B cell (primary cell): Measurements from ENCODE around the gene PCDHGC4. TPM values are rescaled to one million over a fixed set of nuclear protein-coding genes. Genes with fewer than 3 reads are reported as not detected.

Experiments
- ATAC-seq: fragments of 200-7000 bp; cut with Tn5 transposase; one replicate; pipeline ENCODE4 v1.10.0; 2021; ENCODE audit warnings: low read depth, mild to moderate bottlenecking, moderate number of reproducible peaks, moderate library complexity
- CTCF ChIA-PET: fragments of 350-600 bp; sonication (Branson Sonifier 250); formaldehyde crosslinking; loops from one replicate; lab custom pipeline; 2021; ENCODE audit warnings: antibody characterized with exemption, inconsistent platforms; lab: Charles Lee
- POLR2A ChIA-PET: fragments of 350-600 bp; sonication (Branson Sonifier 250); formaldehyde crosslinking; loops from one replicate; lab custom pipeline; 2021; ENCODE audit warnings: antibody characterized with exemption; lab: Charles Lee
- DNase-seq: peaks from one replicate; pipeline ENCODE4 v3.0.0; 2013
- H2AFZ ChIP-seq: 2 replicates; pipeline ENCODE4 v1.6.1; 2012; ENCODE audit warnings: mild to moderate bottlenecking, low read depth, low read length; ENCODE audit not compliant: insufficient read depth, poor library complexity, severe bottlenecking
- H3K27ac ChIP-seq, 2 donors: 1 replicate in 1 of 2; 2 replicates in 1 of 2; pipeline ENCODE4 v1.5.1; 2012 to 2013; ENCODE audit warnings: low read length in 2 of 2, mild to moderate bottlenecking in 2 of 2, moderate library complexity in 1 of 2
- H3K27me3 ChIP-seq, 4 experiments: fragments of 200-600 bp in 1 of 4; sonication (generic) in 1 of 4; replicated peaks in 1 of 4; 1 replicate in 2 of 4; 2 replicates in 2 of 4; pipeline versions ENCODE4 v1.6.1 to v1.7.0; 2013 to 2016; ENCODE audit warnings: low read length in 3 of 4, mild to moderate bottlenecking in 2 of 4, mixed read lengths in 1 of 4, moderate library complexity in 1 of 4; ENCODE audit not compliant: insufficient read depth in 4 of 4, control insufficient read depth in 3 of 4; ENCODE audit errors: control extremely low read depth in 1 of 4
- H3K36me3 ChIP-seq, 2 experiments: replicated peaks in 1 of 2; 1 replicate in 1 of 2; 2 replicates in 1 of 2; pipeline versions ENCODE4 v1.6.1 to v1.7.1; 2013; ENCODE audit warnings: low read length in 1 of 2; ENCODE audit not compliant: insufficient read depth in 2 of 2, control insufficient read depth in 1 of 2; ENCODE audit errors: control extremely low read depth in 1 of 2, extremely low read depth in 1 of 2
- H3K4me1 ChIP-seq, 2 donors: fragments of 200-600 bp in 1 of 2; sonication (generic) in 1 of 2; 1 replicate in 1 of 2; 2 replicates in 1 of 2; pipeline versions ENCODE4 v1.5.1 to v1.6.1; 2013 to 2017; ENCODE audit warnings: low read length in 2 of 2; ENCODE audit not compliant: control insufficient read depth in 2 of 2, insufficient read depth in 2 of 2
- H3K4me2 ChIP-seq: replicated peaks from 2 replicates; pipeline ENCODE3; 2012; ENCODE audit warnings: mild to moderate bottlenecking, low read depth, low read length; ENCODE audit not compliant: poor library complexity, severe bottlenecking
- H3K4me3 ChIP-seq, 5 experiments: fragments of 200-600 bp in 1 of 5; sonication (generic) in 1 of 5; 1 replicate in 3 of 5; 2 replicates in 2 of 5; pipeline versions ENCODE4 v1.5.1 to v1.7.0; 2011 to 2016; ENCODE audit warnings: low read length in 4 of 5, mild to moderate bottlenecking in 4 of 5, low read depth in 2 of 5, control low read depth in 1 of 5, moderate library complexity in 1 of 5; ENCODE audit not compliant: insufficient read depth in 1 of 5; ENCODE audit errors: control extremely low read depth in 1 of 5, extremely low read depth in 1 of 5
- H3K79me2 ChIP-seq: fragments of 200-600 bp; sonication (generic); one replicate; pipeline ENCODE4 v1.6.0; 2016; ENCODE audit warnings: low read length; ENCODE audit not compliant: control insufficient read depth, insufficient read depth
- H3K9ac ChIP-seq: fragments of 200-600 bp; sonication (generic); 2 replicates; pipeline ENCODE4 v1.6.1; 2017; ENCODE audit warnings: mild to moderate bottlenecking, low read length, moderate library complexity
- H3K9me3 ChIP-seq, 3 donors: one replicate each; pipeline versions ENCODE4 v1.6.1 to v1.7.1; 2013; ENCODE audit warnings: low read length in 2 of 3; ENCODE audit not compliant: control insufficient read depth in 2 of 3, insufficient read depth in 1 of 3; ENCODE audit errors: control extremely low read depth in 1 of 3
- H4K20me1 ChIP-seq: 2 replicates; pipeline ENCODE4 v1.6.0; 2012; ENCODE audit warnings: mild to moderate bottlenecking, low read length; ENCODE audit not compliant: insufficient read depth, control insufficient read depth, poor library complexity, severe bottlenecking
- H3K27ac Mint-ChIP-seq: one replicate; pipeline ENCODE4 v1.8.0; 2021; ENCODE audit warnings: mixed read lengths
- H3K27me3 Mint-ChIP-seq: one replicate; pipeline ENCODE4 v1.8.0; 2021; ENCODE audit warnings: mixed read lengths
- H3K4me1 Mint-ChIP-seq: one replicate; pipeline ENCODE4 v1.8.0; 2021; ENCODE audit warnings: mixed read lengths
- H3K4me3 Mint-ChIP-seq: one replicate; pipeline ENCODE4 v1.8.0; 2021; ENCODE audit warnings: mixed read lengths
- H3K9me3 Mint-ChIP-seq: one replicate; pipeline ENCODE4 v1.8.0; 2022; ENCODE audit warnings: mixed read lengths; ENCODE audit not compliant: insufficient read depth
- EZH2 ChIP-seq: IDR thresholded peaks from 2 replicates; pipeline ENCODE4 v1.6.1; 2012; ENCODE audit warnings: borderline replicate concordance, low read depth, mild to moderate bottlenecking, moderate library complexity, low read length; ENCODE audit not compliant: insufficient read depth, poor library complexity, severe bottlenecking
- whole genome bisulfite sequencing: methylation state at CpG from one replicate; pipeline ENCODE4 v1.1.5; 2013; ENCODE audit warnings: missing lambda C conversion rate; ENCODE audit not compliant: insufficient coverage; 5-methylcytosine and 5-hydroxymethylcytosine counted together
- intact Hi-C: fragments of 100-400 bp; cut with micrococcal nuclease; formaldehyde crosslinking; loops from one replicate; pipeline ENCODE4 v1.10.0; 2022
- polyA plus RNA-seq: library from polyadenylated mRNA; depleted of rRNA; stranded (reverse); fragments of >200 nt; gene quantifications from 2 replicates; pipeline ENCODE4 v1.2.3, GENCODE V29; 2012
- total RNA-seq, 2 donors: library from RNA; stranded (reverse); fragments of 120-200 nt in 1 of 2; gene quantifications; 1 replicate in 1 of 2; 2 replicates in 1 of 2; pipeline versions ENCODE4 v1.2.3 to v1.2.4, GENCODE V29; 2013 to 2022
- TF ChIP-seq, protein P1 (sequence below): fragments of 200-600 bp; IDR thresholded peaks from one replicate; pipeline ENCODE4 v1.8.0; 2022; ENCODE audit warnings: antibody characterized with exemption, mild to moderate bottlenecking

The PCDHGC4 gene
- total and polyA plus RNA-seq, 2 donors (not counting 1 experiment from before 2014, with no cell fraction given): 0.09 to 0.42 TPM

DNA sequence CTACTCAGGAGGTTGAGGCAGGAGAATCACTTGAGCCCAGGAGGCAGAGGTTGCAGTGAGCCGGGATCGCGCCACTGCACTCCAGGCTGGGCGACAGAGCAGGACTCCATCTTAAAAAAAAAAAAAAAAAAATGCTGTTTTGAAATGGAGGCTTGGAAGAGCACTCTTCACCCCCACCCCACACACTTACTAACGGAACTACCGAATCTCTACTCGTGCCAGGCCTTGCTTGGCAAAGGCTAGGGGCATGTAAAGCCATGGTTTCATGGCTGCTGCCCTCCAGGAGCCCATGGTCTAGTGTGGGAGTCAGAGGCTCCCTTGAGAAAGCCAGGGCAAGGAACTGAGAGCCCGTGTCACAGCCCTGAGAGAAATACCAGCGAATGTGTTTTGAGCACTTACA, 25.3 kb downstream of the PCDHGC4 start:
- peak overlapping the region; percentile 75 for H3K27ac Mint-ChIP-seq
- CTCF ChIA-PET: interaction anchor here (0.7 to 12.8 kb wide), 11 partner anchors 11 to 97 kb away, joined by 3 to 176 read pairs (median 5); partner anchors contain the start of genes PCDHGA10, PCDHGA11, PCDHGA12 and PCDHGB7
- Histone ChIP-seq H3K4me1 (peaks cover 58 to 86% of the 10 kb centered on the region in 2 donors), H3K9me3 (peaks cover 0 to 13% (median 0%) of the 10 kb centered on the region in 3 donors), H3K27me3 (no peaks in the 10 kb centered on the region), H3K27ac (peak overlapping the region in 1 of 2 donors; percentile 51), H3K4me3 (no peak overlapping the region), H4K20me1 (peaks cover 5% of the 10 kb centered on the region), H3K36me3 (peaks cover 0 to 6% of the 10 kb centered on the region in 2 experiments), H3K79me2 (no peaks in the 10 kb centered on the region), H3K4me2 (peak overlapping the region; percentile 27), H3K9ac (peak overlapping the region; percentile 34), H2AFZ (no peak overlapping the region)
- WGBS: no CpG with 5 or more reads among the region's 9 CpGs
- peaks cover 82% of the 10 kb centered on the region for H3K4me1 Mint-ChIP-seq
- H3K4me3 Mint-ChIP-seq: peak overlapping the region; percentile 92
- TF ChIP-seq EZH2: no peak
- POLR2A ChIA-PET: interaction anchor here (0.7 kb wide), 1 partner anchor 112 kb away, joined by 7 read pairs; no protein-coding TSS in a partner anchor
- H3K27me3 Mint-ChIP-seq: no peaks in the 10 kb centered on the region
- ATAC-seq (no peak), DNase-seq (peak; percentile 21)
- H3K9me3 Mint-ChIP-seq: peaks cover 3% of the 10 kb centered on the region
- intact Hi-C loops: loop anchor here (2.0 kb wide), 1 partner anchor 33 kb away; no protein-coding TSS in a partner anchor

DNA sequence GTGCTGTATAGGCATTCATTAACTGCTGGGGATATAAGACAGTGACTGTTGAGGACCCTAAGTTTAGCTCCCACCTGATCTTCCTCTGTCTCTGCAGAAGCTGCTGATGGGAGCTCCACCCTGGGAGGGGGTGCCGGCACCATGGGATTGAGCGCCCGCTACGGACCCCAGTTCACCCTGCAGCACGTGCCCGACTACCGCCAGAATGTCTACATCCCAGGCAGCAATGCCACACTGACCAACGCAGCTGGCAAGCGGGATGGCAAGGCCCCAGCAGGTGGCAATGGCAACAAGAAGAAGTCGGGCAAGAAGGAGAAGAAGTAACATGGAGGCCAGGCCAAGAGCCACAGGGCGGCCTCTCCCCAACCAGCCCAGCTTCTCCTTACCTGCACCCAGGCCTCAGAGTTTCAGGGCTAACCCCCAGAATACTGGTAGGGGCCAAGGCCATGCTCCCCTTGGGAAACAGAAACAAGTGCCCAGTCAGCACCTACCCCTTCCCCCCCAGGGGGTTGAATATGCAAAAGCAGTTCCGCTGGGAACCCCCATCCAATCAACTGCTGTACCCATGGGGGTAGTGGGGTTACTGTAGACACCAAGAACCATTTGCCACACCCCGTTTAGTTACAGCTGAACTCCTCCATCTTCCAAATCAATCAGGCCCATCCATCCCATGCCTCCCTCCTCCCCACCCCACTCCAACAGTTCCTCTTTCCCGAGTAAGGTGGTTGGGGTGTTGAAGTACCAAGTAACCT, 26.2 kb downstream of the PCDHGC4 start:
- intact Hi-C loops: loop anchor here (1.0 to 2.0 kb wide), 2 partner anchors 13 to 34 kb away; no protein-coding TSS in a partner anchor
- ATAC-seq: peak; percentile 75
- H3K27me3 Mint-ChIP-seq: no peaks in the 10 kb centered on the region
- peaks cover 89% of the 10 kb centered on the region for H3K4me1 Mint-ChIP-seq
- Histone ChIP-seq H4K20me1 (peaks cover 5% of the 10 kb centered on the region), H3K9ac (peak overlapping the region; percentile 34), H3K27ac (peak overlapping the region; percentile 19 to 51), H3K4me2 (peak overlapping the region; percentile 27), H3K36me3 (peaks cover 0 to 15% of the 10 kb centered on the region in 2 experiments), H3K9me3 (peaks cover 0 to 13% (median 0%) of the 10 kb centered on the region in 3 donors), H3K27me3 (no peaks in the 10 kb centered on the region), H3K79me2 (no peaks in the 10 kb centered on the region), H2AFZ (no peak overlapping the region), H3K4me3 (peak overlapping the region in 3 of 5 experiments; percentile 13 to 20 (median 17)), H3K4me1 (peaks cover 58 to 95% of the 10 kb centered on the region in 2 donors)
- POLR2A ChIA-PET: interaction anchor here (0.6 to 1.3 kb wide), 2 partner anchors 18 to 29 kb away, joined by 3 to 6 read pairs; no protein-coding TSS in a partner anchor
- no peak for TF ChIP-seq EZH2
- TF ChIP-seq, protein P1, sequence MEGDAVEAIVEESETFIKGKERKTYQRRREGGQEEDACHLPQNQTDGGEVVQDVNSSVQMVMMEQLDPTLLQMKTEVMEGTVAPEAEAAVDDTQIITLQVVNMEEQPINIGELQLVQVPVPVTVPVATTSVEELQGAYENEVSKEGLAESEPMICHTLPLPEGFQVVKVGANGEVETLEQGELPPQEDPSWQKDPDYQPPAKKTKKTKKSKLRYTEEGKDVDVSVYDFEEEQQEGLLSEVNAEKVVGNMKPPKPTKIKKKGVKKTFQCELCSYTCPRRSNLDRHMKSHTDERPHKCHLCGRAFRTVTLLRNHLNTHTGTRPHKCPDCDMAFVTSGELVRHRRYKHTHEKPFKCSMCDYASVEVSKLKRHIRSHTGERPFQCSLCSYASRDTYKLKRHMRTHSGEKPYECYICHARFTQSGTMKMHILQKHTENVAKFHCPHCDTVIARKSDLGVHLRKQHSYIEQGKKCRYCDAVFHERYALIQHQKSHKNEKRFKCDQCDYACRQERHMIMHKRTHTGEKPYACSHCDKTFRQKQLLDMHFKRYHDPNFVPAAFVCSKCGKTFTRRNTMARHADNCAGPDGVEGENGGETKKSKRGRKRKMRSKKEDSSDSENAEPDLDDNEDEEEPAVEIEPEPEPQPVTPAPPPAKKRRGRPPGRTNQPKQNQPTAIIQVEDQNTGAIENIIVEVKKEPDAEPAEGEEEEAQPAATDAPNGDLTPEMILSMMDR: no peak
- peak; percentile 77 for DNase-seq
- H3K27ac Mint-ChIP-seq: peak overlapping the region; percentile 75
- WGBS: 84% methylated on average over 11 of the region's 14 CpGs
- CTCF ChIA-PET: interaction anchor here (0.5 to 12.8 kb wide), 12 partner anchors 9 to 90 kb away, joined by 3 to 176 read pairs (median 5); partner anchors contain the start of genes PCDHGA11, PCDHGA12, PCDHGC3 and PCDHGC4
- H3K9me3 Mint-ChIP-seq: peaks cover 3% of the 10 kb centered on the region
- peak overlapping the region; percentile 92 for H3K4me3 Mint-ChIP-seq
